GM06990 (cell line): ENCODE data around the gene MRPL28.
"Not testable (repeated sequence)": the region's sequence is repeated elsewhere in the genome, so short reads cannot be mapped to it uniquely, and the experiment has no call there.

Source experiments
- DNase-seq: peaks from one replicate; pipeline ENCODE4 v3.0.0-alpha.2; 2011; ENCODE audit not compliant: insufficient read length; ENCODE audit errors: extremely low read depth
- H3K27me3 ChIP-seq: replicated peaks from 2 replicates; pipeline ENCODE4 v1.6.0; 2011; ENCODE audit warnings: low read length; ENCODE audit not compliant: control insufficient read depth, insufficient read depth
- H3K36me3 ChIP-seq: 2 replicates; pipeline ENCODE4 v1.5.1; 2011; ENCODE audit warnings: low read length; ENCODE audit not compliant: control insufficient read depth, insufficient read depth
- H3K4me3 ChIP-seq: replicated peaks from 2 replicates; pipeline ENCODE4 v1.5.1; 2011; ENCODE audit warnings: low read depth, mild to moderate bottlenecking, control low read depth, low read length
- CTCF ChIP-seq: IDR thresholded peaks from 2 replicates; pipeline ENCODE4 v1.5.1; 2011; ENCODE audit warnings: low read length, control low read depth, mild to moderate bottlenecking, inconsistent platforms; ENCODE audit not compliant: insufficient read depth, poor library complexity, severe bottlenecking

MRPL28 gene

GRCh38 chr16:353404-354290 lies 16.7 kb downstream of the MRPL28 start:
- no peak for DNase-seq
- Histone ChIP-seq H3K27me3 (no peaks in the 10 kb centered on the region), H3K36me3 (no peaks in the 10 kb centered on the region), H3K4me3 (peak overlapping the region; percentile 59)
- no peak for TF ChIP-seq CTCF

DNA sequence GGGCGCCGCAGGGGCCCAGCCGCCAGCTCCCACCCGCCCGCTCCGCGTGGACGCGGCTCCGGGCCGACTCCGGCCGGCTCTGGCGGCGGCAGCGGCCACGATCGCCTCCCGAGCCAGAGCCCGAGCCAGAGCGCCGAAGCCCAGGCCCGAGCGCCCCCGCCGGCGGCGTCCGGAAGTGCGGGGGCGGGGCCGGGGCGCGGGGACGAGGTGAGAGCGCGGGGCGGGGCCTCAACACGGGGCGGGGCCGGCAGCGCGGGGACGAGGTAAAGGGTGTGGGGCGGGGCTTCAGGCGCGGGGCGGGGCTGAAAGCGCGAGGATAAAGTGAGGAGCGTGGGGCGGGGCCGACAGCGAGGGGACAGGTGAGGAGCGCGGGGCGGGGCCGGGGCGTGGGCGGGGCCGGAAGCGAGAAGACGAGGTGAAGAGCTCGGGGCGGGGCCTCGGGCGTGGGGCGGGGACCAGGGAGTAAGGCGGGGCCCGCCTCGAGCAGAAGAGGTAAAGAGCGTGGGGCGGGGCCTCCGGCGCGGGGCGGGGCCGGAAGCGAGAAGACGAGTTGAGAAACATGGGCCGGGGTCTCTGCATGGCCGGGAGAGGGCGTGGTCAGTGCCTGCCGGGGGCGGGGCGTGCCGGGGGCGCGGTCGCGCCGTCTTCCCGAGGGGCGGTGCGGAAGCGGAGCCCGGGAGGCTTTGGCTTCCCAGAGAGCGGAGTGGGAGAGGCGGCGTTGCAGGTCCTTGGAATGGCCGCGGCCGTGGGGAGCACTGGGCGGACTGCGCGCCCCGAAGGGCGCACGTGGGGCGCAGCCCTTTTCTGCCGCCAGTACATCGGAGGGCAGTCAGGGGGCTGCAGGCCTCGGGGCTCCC lies 17.6 kb downstream of the MRPL28 start, which contains the start of gene AXIN1:
Gene AXIN1 (minus strand): TSS at position 177 of the 857 bp plus-strand sequence. CDS start 5,698 bp downstream, outside the sequence.
- H3K36me3 ChIP-seq, result no peaks in the 10 kb centered on the region
- H3K4me3 ChIP-seq, result peak within 1 kb of the TSS; percentile 77
- TF ChIP-seq CTCF, result no peak
- DNase-seq, result peak; percentile 97
- no peaks in the 10 kb centered on the region for H3K27me3 ChIP-seq

- no peaks in the 10 kb centered on the region; the same call in 1 of the 2 replicates for H3K36me3 ChIP-seq
- H3K4me3 ChIP-seq, result peak overlapping the region; percentile 77
- no peak for DNase-seq
- H3K27me3 ChIP-seq, result no peaks in the 10 kb centered on the region
- no peak for TF ChIP-seq CTCF
These were observed 18.4 kb downstream of the MRPL28 start for GRCh38 chr16:351804-352520.

GRCh38 chr16:350203-350602 lies 20.1 kb downstream of the MRPL28 start:
- no peak for TF ChIP-seq CTCF
- Histone ChIP-seq H3K4me3 (no peak overlapping the region), H3K36me3 (peaks cover 2% of the 10 kb centered on the region), H3K27me3 (no peaks in the 10 kb centered on the region)
- no peak for DNase-seq

- TF ChIP-seq CTCF, result no peak
These were observed 21.1 kb downstream of the MRPL28 start for GRCh38 chr16:349211-349610.

DNA sequence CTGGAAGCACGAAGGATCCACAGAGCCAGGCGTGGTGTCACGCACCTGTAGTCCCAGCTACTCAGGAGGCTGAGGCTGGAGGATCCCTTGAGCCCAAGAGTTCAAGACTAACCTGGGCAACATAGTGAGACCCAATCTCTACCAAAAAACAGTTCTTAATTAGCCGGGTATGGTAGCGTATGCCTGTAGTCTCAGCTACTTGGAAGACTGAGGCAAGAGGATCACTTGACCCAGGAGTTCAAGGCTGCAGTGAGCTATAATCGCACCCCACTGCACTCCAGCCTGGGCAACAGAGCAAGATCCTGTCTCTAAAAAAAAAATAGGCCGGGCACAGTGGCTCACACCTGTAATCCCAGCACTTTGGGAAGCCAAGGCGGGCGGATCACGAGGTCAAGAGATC lies 21.8 kb downstream of the MRPL28 start:
- not testable (repeated sequence) for H3K4me3 ChIP-seq, DNase-seq, H3K27me3 ChIP-seq, H3K36me3 ChIP-seq

More at GRCh38 chr16:349211-349610, 21.1 kb downstream of the MRPL28 start:
- Histone ChIP-seq H3K36me3 (peaks cover 4% of the 10 kb centered on the region), H3K27me3 (no peaks in the 10 kb centered on the region), H3K4me3 (peak overlapping the region; percentile 44)
- DNase-seq, result peak; percentile 66
